HPDE6-E6E7 (cell line): ENCODE data around the gene ACADSB.
A peak's percentile ranks its signal among the peaks of the same experiment; 100 is the strongest.

ENCODE experiments used
- DNase-seq: peaks from one replicate; pipeline ENCODE4 v3.0.0; 2011; ENCODE audit warnings: missing footprints; ENCODE audit errors: extremely low spot score

The ACADSB gene

GRCh38 chr10:123004298-123004697 is 4.5 kb upstream of the ACADSB start:
- DNase-seq, result no peak

- DNase-seq, result peak; percentile 58
Measured at GRCh38 chr10:123007558-123008354, 1.1 kb upstream of the ACADSB start.

- DNase-seq, result no peak
Measured at GRCh38 chr10:123009105-123009820, 457 bp downstream of the ACADSB start.

DNA sequence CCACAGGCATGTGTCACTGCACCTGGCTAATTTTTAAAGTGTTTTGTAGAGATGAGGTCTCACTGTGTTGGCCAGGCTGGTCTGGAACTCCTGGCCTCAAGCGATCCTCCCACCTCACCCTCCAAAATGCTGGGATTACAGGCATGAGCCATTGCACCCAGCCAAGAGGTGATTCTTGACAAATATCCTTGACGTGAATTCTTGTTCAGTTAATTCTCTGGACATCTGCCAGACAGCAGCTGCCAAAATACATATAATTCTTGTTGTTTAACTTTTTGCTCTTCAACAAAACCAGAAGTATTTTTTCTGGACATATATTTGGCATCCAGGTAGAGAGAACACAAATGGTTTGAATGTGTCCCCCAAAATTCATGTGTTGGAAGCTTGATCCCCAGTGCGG is 3.2 kb downstream of the ACADSB start:
- no peak for DNase-seq

DNA sequence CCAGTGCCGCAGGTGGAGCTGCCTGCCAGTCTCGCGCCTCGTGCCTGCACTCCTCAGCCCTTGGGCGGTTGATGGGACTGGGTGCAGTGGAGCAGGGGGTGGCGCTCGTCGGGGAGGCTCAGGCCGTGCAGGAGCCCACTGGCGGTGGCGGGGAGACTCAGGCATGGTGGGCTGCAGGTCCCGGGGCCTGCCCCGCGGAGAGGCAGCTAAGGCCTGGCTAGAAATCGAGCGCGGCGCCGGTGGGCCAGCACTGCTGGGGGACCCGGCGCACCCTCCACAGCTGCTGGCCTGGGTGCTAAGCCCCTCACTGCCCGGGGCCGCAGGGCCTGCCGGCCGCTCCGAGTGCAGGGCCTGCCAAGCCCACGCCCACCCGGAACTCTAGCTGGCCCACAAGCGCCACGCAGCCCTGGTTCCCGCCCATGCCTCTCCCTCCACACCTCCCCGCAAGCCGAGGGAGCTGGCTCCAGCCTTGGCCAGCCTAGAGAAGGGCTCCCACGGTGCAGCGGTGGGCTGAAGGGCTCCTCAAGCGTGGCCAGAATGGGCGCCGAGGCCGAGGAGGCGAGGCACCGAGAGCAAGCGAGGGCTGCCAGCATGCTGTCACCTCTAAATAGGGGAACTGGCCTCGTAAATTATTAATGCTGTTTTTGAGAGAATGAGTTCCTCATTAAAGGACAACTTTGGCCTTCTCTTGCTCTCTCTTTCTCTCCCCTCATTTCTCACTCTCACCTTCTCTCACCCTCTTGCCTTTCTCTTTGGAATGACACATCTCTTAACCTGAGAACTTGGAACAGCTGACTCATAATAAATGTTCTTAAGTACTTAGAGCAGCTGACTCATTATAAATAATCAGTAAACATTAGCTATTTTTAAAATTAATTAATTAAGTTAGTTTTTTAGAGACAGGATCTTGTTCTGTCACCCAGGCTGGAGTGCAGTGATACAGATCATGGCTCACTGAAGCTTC is 4.9 kb downstream of the ACADSB start:
- DNase-seq, result no peak

- no peak for DNase-seq
Measured at GRCh38 chr10:123014772-123015171, 6.0 kb downstream of the ACADSB start.

GRCh38 chr10:123016228-123016627 is 7.4 kb downstream of the ACADSB start:
- DNase-seq, result no peak

GRCh38 chr10:123017421-123018165 is 8.8 kb downstream of the ACADSB start:
- no peak for DNase-seq

DNA sequence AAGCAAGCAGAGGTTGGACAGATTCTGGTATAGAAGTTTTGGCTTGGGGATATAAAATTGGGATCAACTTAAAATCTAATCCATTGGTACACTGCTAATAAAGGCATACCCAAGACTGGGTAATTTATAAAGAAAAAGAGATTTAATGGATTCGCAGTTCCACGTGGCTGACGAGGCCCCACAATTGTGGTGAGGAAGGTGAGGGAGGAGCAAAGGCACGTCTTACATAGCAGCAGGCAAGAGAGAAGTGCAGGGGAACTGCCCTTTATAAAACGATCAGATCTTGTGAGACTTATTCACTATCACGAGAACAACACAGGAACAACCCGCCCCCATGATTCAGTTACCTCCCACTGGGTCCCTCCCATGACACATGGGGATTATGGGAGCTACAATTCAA is 9.7 kb downstream of the ACADSB start:
- DNase-seq, result no peak

DNA sequence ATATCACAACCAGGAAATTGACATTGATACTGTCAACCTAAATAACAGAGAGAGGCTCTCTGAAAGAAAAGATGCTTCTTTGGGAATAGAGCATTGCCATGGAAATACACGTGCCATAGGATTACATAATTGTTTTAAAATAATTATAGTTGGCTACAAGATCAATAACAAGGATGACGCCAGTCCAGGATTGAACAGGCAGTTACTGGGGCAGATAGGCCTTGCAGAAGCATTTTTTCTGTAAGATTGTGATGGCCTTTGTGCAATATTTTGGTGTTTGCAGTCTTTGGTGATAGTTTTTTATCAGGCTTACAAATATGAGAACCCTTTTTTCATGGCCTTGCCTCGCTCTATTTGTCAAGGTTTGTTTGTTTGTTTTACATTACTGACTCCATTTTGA is 10.5 kb downstream of the ACADSB start:
- DNase-seq, result no peak

DNA sequence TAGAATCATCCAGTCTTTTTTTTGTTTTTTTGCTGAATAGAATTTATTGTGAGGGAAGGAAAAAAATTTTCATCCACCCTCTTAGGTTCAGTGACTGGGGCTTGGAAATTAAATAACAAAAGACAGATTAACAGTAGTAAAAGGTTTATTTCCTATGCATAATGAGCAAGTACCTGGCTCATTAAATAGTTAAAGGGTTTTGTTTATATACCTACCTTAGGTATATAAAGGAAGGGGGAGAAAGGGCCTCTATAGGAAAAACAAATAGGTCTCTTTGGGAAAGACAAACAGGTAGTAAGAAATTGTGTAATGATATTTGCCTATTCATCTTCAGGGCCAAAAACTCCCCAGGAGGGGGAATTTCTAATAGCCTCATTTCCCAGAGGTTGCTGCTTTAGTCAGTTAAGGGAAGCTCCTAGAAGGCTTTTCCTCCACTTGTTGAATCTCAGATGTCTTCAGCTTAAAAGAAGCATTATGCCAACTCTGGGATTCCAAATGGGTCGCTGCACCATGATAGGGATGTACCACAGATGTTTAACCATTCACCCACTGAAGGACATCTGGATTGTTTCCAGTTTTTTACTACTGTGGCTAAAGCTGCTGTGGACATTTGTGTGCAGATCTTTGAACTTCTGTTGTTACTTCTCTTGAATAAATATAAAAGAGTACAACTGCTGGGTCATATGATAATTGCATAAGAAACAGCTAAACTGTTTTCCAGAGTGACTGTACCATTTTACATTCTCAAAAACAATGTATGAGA is 11.3 kb downstream of the ACADSB start:
- DNase-seq, result no peak

DNA sequence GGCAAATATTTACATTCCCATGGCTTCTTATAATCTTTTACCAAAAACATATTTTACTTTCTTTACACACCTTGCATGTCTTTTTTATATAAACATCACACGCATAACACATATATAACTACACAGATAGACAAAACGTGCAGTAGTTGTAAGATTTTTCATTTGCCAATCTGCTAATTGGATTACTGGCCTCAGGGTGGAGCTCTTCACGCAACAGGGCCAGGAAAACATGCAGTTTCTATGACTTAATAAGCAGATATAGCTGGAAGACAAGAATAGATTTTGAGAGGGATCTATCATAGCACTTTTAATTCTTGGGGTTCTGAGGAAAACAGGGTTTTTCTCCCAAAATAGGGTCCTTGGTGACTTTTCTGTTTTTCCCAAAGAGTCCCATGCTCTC is 12.7 kb downstream of the ACADSB start:
- no peak for DNase-seq

DNA sequence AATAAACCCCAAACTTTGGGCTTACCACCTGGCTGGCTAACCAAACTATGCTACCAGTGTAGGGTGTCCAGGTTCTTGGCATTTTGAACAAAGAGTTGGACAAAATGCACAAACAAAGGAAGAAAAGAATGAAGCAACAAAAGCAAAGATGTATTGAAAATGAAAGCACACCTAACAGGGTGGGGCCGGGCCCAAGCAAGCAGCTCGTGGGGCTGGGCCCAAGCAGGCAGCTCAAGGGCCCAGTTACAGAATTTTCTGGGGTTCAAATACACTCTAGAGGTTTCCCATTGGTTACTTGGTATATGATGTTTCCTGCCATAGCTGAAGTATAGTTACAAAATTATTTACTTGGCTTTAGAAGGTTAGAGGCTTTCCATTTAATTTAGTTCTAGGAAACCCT is 15.7 kb downstream of the ACADSB start:
- no peak for DNase-seq

GRCh38 chr10:123026302-123026701 is 17.5 kb downstream of the ACADSB start:
- no peak for DNase-seq

DNA sequence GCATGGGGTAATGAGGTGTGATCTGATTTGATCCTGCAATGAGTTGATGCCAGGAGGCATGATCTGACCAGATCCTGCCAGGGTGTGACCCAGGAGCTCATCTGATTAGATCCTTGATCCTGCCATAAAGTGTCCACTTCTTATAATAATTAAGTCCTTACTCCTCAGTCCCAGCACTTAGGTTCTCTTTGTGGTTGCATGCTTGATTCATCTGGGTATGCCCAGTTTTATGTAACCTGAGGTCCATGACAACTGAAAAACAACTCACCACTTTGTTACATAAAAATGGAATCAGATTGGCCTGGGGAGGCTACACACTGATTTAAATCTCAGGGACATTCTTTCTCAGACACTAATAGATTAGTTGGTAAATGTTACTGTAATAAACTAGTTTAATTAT is 19.1 kb downstream of the ACADSB start:
- DNase-seq, result no peak

- no peak for DNase-seq
Measured at GRCh38 chr10:123031124-123031523, 22.3 kb downstream of the ACADSB start.

DNA sequence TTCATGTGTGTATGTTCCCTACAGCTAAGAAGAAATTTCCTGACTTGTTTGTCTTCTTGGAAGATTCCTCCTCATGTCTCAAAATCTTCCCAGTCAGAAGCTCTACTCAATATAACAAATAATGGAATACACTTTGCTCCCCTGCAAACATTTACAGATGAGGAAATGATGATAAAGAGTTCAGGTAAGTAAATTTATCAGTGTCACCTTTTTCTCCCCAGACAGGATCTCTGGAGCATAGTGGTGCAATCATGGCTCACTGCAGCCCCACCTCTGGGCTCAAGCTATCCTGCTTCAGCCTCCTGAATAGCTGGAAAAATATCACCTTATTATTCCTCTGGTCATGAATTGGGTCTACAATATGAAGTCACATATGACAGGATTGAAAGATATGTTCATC is 25.5 kb downstream of the ACADSB start:
- no peak for DNase-seq

GRCh38 chr10:123035467-123036086 is 26.8 kb downstream of the ACADSB start:
- no peak for DNase-seq

GRCh38 chr10:123038782-123039631 is 30.2 kb downstream of the ACADSB start:
- no peak for DNase-seq

DNA sequence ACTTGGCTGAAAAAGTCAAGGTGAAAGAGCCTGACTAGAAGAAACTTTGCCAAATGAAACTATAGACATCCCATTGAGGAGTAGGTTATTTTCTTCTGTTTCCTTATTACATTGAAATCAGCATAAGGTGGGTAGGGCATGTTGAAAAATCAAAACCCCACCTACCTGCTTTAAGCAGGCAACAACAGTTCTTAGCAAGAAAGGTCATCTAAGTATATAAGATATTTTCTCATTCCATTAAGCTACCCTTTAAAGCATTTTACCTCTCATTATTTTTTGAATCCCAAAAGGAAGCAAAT is 30.8 kb downstream of the ACADSB start:
- no peak for DNase-seq
